Neural progenitor cell (in vitro differentiated cells): ENCODE results near the gene SAMMSON.

Source experiments
- EZH2 ChIP-seq: fragments of 200-600 bp; sonication (generic); IDR thresholded peaks from 2 replicates; pipeline ENCODE4 v1.6.1; 2017; ENCODE audit warnings: antibody characterized with exemption, mild to moderate bottlenecking, moderate library complexity
- EZH2phosphoT487 ChIP-seq: fragments of 200-600 bp; sonication (generic); IDR thresholded peaks from 2 replicates; pipeline ENCODE4 v1.6.1; 2017; ENCODE audit warnings: antibody characterized with exemption
- TF ChIP-seq, protein P1 (sequence below): fragments of 200-600 bp; sonication (generic); IDR thresholded peaks from 2 replicates; pipeline ENCODE4 v1.5.1; 2017; ENCODE audit warnings: antibody characterized with exemption, mild to moderate bottlenecking

DNA sequence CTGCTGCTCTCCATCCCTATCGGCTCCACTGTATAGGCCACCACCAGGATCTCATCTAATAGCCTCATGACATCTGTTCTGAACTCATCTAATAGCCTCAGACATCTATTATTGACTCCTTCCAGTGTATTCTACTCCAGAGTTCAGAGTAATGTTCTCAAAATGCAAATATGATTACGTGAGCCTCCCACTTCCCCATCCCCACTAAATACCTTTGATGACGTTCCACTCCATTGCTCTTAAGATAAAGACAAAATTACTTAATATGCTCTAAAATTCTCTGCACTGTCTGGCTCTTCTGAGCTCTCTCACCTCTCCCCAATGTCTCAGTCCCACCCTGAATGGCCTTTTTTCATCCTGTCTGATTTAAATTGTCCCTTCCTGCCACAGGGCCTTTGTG is 94.7 kb downstream of the SAMMSON start:
- TF ChIP-seq, protein P1, sequence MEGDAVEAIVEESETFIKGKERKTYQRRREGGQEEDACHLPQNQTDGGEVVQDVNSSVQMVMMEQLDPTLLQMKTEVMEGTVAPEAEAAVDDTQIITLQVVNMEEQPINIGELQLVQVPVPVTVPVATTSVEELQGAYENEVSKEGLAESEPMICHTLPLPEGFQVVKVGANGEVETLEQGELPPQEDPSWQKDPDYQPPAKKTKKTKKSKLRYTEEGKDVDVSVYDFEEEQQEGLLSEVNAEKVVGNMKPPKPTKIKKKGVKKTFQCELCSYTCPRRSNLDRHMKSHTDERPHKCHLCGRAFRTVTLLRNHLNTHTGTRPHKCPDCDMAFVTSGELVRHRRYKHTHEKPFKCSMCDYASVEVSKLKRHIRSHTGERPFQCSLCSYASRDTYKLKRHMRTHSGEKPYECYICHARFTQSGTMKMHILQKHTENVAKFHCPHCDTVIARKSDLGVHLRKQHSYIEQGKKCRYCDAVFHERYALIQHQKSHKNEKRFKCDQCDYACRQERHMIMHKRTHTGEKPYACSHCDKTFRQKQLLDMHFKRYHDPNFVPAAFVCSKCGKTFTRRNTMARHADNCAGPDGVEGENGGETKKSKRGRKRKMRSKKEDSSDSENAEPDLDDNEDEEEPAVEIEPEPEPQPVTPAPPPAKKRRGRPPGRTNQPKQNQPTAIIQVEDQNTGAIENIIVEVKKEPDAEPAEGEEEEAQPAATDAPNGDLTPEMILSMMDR = no peak
- TF ChIP-seq EZH2 (no peak), EZH2phosphoT487 (no peak)
